Naive thymus-derived CD4-positive, alpha-beta T cell (primary cell): ENCODE data around the gene SETD2. TPM values are rescaled to one million over a fixed set of nuclear protein-coding genes. Genes with fewer than 3 reads are reported as not detected.
"Not testable (repeated sequence)": the region's sequence is repeated elsewhere in the genome, so short reads cannot be mapped to it uniquely, and the experiment has no call there.

Experiments used
- ATAC-seq: fragments of 150-1000 bp; cut with Tn5 transposase; 2 replicates; pipeline ENCODE4 v1.10.0; 2021; ENCODE audit warnings: mild to moderate bottlenecking, moderate library complexity
- CTCF ChIA-PET: fragments of 350-600 bp; sonication (Branson Sonifier 250); formaldehyde crosslinking; loops from one replicate; lab custom pipeline; 2021; ENCODE audit warnings: antibody characterized with exemption; lab: Charles Lee
- POLR2A ChIA-PET: fragments of 350-600 bp; sonication (Branson Sonifier 250); formaldehyde crosslinking; loops from one replicate; lab custom pipeline; 2021; ENCODE audit warnings: antibody characterized with exemption, inconsistent platforms; lab: Charles Lee
- DNase-seq, 9 donors: peaks; one replicate each; pipeline versions ENCODE4 v3.0.0 to v3.0.0-alpha.2; 2020 to 2022; ENCODE audit warnings: mixed read lengths in 1 of 9
- H3K27ac ChIP-seq: one replicate; pipeline ENCODE4 v1.7.0; 2013; ENCODE audit warnings: mild to moderate bottlenecking, low read depth, low read length, moderate library complexity
- H3K27me3 ChIP-seq, 2 donors: one replicate each; pipeline ENCODE4 v1.7.0; 2013; ENCODE audit warnings: low read length in 2 of 2, mild to moderate bottlenecking in 2 of 2, moderate library complexity in 2 of 2; ENCODE audit not compliant: control insufficient read depth in 2 of 2, insufficient read depth in 2 of 2
- H3K36me3 ChIP-seq, 3 experiments: 1 replicate in 2 of 3; 2 replicates in 1 of 3; pipeline ENCODE4 v1.7.0; 2013; ENCODE audit warnings: low read length in 3 of 3, mild to moderate bottlenecking in 3 of 3, moderate library complexity in 1 of 3; ENCODE audit not compliant: insufficient read depth in 3 of 3, control insufficient read depth in 2 of 3
- H3K4me1 ChIP-seq, 2 donors: one replicate each; pipeline ENCODE4 v1.7.0; 2013; ENCODE audit warnings: low read length in 2 of 2, mild to moderate bottlenecking in 2 of 2, moderate library complexity in 1 of 2; ENCODE audit not compliant: control insufficient read depth in 2 of 2, insufficient read depth in 2 of 2
- H3K4me3 ChIP-seq: 2 replicates; pipeline ENCODE4 v1.7.0; 2013; ENCODE audit warnings: mild to moderate bottlenecking, low read length
- H3K9me3 ChIP-seq, 3 experiments: 1 replicate in 2 of 3; 2 replicates in 1 of 3; pipeline ENCODE4 v1.7.0; 2013; ENCODE audit warnings: low read length in 3 of 3; ENCODE audit not compliant: control insufficient read depth in 2 of 3
- H3K27ac Mint-ChIP-seq, 9 donors: one replicate each; pipeline ENCODE4 v1.8.0; 2020 to 2022; ENCODE audit warnings: mixed read lengths in 9 of 9, mild to moderate bottlenecking in 8 of 9, moderate library complexity in 5 of 9, inconsistent platforms in 2 of 9
- H3K27me3 Mint-ChIP-seq, 5 donors: one replicate each; pipeline ENCODE4 v1.8.0; 2021 to 2022; ENCODE audit warnings: mixed read lengths in 5 of 5, mild to moderate bottlenecking in 1 of 5
- H3K36me3 Mint-ChIP-seq, 5 donors: one replicate each; pipeline ENCODE4 v1.8.0; 2020 to 2022; ENCODE audit warnings: mixed read lengths in 5 of 5, mild to moderate bottlenecking in 3 of 5, inconsistent platforms in 1 of 5
- H3K4me1 Mint-ChIP-seq, 7 donors: one replicate each; pipeline ENCODE4 v1.8.0; 2020 to 2022; ENCODE audit warnings: mixed read lengths in 7 of 7, mild to moderate bottlenecking in 3 of 7, inconsistent platforms in 1 of 7
- H3K4me3 Mint-ChIP-seq, 10 donors: one replicate each; pipeline ENCODE4 v1.8.0; 2020 to 2022; ENCODE audit warnings: mild to moderate bottlenecking in 10 of 10, mixed read lengths in 10 of 10, moderate library complexity in 6 of 10, inconsistent platforms in 2 of 10
- H3K9me3 Mint-ChIP-seq, 11 donors: one replicate each; pipeline ENCODE4 v1.8.0; 2020 to 2022; ENCODE audit warnings: mixed read lengths in 11 of 11, mild to moderate bottlenecking in 4 of 11, inconsistent platforms in 1 of 11, moderate library complexity in 1 of 11
- intact Hi-C, 2 donors: fragments of 100-400 bp; cut with micrococcal nuclease; formaldehyde crosslinking; loops; one replicate each; pipeline ENCODE4 v1.15.1; 2023
- polyA plus RNA-seq, 2 donors: library from polyadenylated mRNA; unstranded; fragments of 300-500 nt; fragmentation: Illumina TruSeq; gene quantifications; one replicate each; pipeline ENCODE4 v1.2.3, GENCODE V29; 2021
- total RNA-seq, 6 experiments: library from RNA in 5 of 6; stranded (reverse) in 5 of 6; gene quantifications; 1 replicate in 5 of 6; 2 replicates in 1 of 6; pipeline ENCODE4 v1.2.3 and lab custom pipeline; 2021 to 2026

Gene SETD2
- total and polyA plus RNA-seq, 7 experiments from 2014 or later = 11.0 to 77.3 (median 70.0) TPM

- H3K36me3 ChIP-seq = peaks cover 30 to 50% (median 31%) of the 10 kb centered on the region in 3 experiments
- peak overlapping the region; percentile 84 to 97 (median 91) for H3K27ac Mint-ChIP-seq
- peaks cover 10 to 60% (median 40%) of the 10 kb centered on the region in 5 donors for H3K36me3 Mint-ChIP-seq
- peak overlapping the region; percentile 39 for H3K27ac ChIP-seq
- peak overlapping the region in 5 of 10 donors; percentile 15 to 66 (median 48) for H3K4me3 Mint-ChIP-seq
- H3K4me1 ChIP-seq = peaks cover 9 to 14% of the 10 kb centered on the region in 2 donors
- H3K9me3 ChIP-seq, H3K9me3 Mint-ChIP-seq, H3K27me3 Mint-ChIP-seq, CTCF ChIA-PET, DNase-seq, H3K4me3 ChIP-seq, H3K27me3 ChIP-seq, ATAC-seq: not testable (repeated sequence)
- intact Hi-C loops = loop anchor here in 1 of 2 donors (5.0 kb wide), 1 partner anchor 35 kb away; no protein-coding TSS in a partner anchor
- H3K4me1 Mint-ChIP-seq = peaks cover 7 to 37% (median 24%) of the 10 kb centered on the region in 7 donors
- POLR2A ChIA-PET = interaction anchor here (0.8 kb wide), 1 partner anchor 23 kb away, joined by 3 read pairs; no protein-coding TSS in a partner anchor
Observed at GRCh38 chr3:47037302-47037701, 126.6 kb downstream of the SETD2 start.

DNA sequence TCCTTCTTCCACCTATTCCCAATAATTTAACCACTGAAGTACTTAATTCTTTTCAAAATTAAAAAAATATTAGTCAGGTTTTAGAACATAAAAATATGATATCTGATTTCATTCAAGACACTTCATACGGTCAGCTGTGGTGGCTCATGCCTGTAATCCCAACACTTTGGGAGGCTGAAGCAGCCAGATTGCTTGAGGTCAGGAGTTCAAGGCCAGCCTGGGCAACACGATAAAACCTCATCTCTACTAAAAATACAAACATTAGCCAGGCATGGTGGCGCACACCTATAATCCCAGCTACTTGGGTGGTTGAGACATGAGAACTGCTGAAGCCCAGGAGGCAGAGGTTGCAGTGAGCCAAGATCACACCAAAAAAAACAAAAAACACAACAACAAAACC, 127.8 kb downstream of the SETD2 start:
- peaks cover 24 to 39% (median 29%) of the 10 kb centered on the region in 3 experiments for H3K36me3 ChIP-seq
- H3K27me3 ChIP-seq = no peaks in the 10 kb centered on the region
- CTCF ChIA-PET = interaction anchor here (0.9 kb wide), 1 partner anchor 11 kb away, joined by 3 read pairs; no protein-coding TSS in a partner anchor
- H3K4me1 ChIP-seq = peaks cover 9 to 14% of the 10 kb centered on the region in 2 donors
- Mint-ChIP-seq H3K27ac (peak overlapping the region in 8 of 9 donors; percentile 8 to 85 (median 60)), H3K4me3 (no peak overlapping the region), H3K4me1 (peaks cover 13 to 47% (median 32%) of the 10 kb centered on the region in 7 donors), H3K36me3 (peaks cover 10 to 56% (median 33%) of the 10 kb centered on the region in 5 donors), H3K27me3 (no peaks in the 10 kb centered on the region), H3K9me3 (peaks cover 0 to 4% (median 0%) of the 10 kb centered on the region in 11 donors)
- POLR2A ChIA-PET = no interaction called here
- ATAC-seq (no peak), DNase-seq (no peak)
- intact Hi-C loops = loop anchor here in 1 of 2 donors (5.0 kb wide), 1 partner anchor 36 kb away; no protein-coding TSS in a partner anchor
- H3K9me3 ChIP-seq = no peaks in the 10 kb centered on the region
- H3K4me3 ChIP-seq = no peak overlapping the region
- peak overlapping the region; percentile 19 for H3K27ac ChIP-seq

- no peak overlapping the region for H3K4me3 ChIP-seq
- CTCF ChIA-PET = interaction anchor here (0.9 kb wide), 1 partner anchor 11 kb away, joined by 3 read pairs; no protein-coding TSS in a partner anchor
Observed at GRCh38 chr3:47035645-47036044, 128.3 kb downstream of the SETD2 start.

GRCh38 chr3:47034868-47035489, 128.9 kb downstream of the SETD2 start:
- ChIA-PET POLR2A (no interaction called here), CTCF (interaction anchor here (0.9 kb wide), 1 partner anchor 12 kb away, joined by 3 read pairs; no protein-coding TSS in a partner anchor)
- H3K27me3 ChIP-seq = no peaks in the 10 kb centered on the region
- H3K4me1 ChIP-seq = peaks cover 9 to 14% of the 10 kb centered on the region in 2 donors
- no peak overlapping the region for H3K27ac ChIP-seq
- intact Hi-C loops = loop anchor here (5.0 kb wide), 2 partner anchors 37 to 1267 kb away; partner anchors contain the start of gene NME6 (in 1 of the 2)
- peak overlapping the region; percentile 13 to 87 (median 73) for H3K27ac Mint-ChIP-seq
- no peaks in the 10 kb centered on the region for H3K27me3 Mint-ChIP-seq
- H3K36me3 ChIP-seq = peaks cover 17 to 28% (median 18%) of the 10 kb centered on the region in 3 experiments
- peaks cover 16 to 54% (median 39%) of the 10 kb centered on the region in 7 donors for H3K4me1 Mint-ChIP-seq
- no peak for DNase-seq
- H3K4me3 Mint-ChIP-seq = no peak overlapping the region
- no peaks in the 10 kb centered on the region for H3K9me3 ChIP-seq
- H3K4me3 ChIP-seq = no peak overlapping the region
- peaks cover 0 to 4% (median 0%) of the 10 kb centered on the region in 11 donors for H3K9me3 Mint-ChIP-seq
- H3K36me3 Mint-ChIP-seq = peaks cover 10 to 46% (median 27%) of the 10 kb centered on the region in 5 donors
- no peak for ATAC-seq

More at GRCh38 chr3:47035645-47036044, 128.3 kb downstream of the SETD2 start:
- no peaks in the 10 kb centered on the region for H3K27me3 ChIP-seq
- Mint-ChIP-seq H3K36me3 (peaks cover 10 to 53% (median 31%) of the 10 kb centered on the region in 5 donors), H3K27me3 (no peaks in the 10 kb centered on the region), H3K4me3 (no peak overlapping the region), H3K9me3 (peaks cover 0 to 4% (median 0%) of the 10 kb centered on the region in 11 donors), H3K4me1 (peaks cover 15 to 52% (median 36%) of the 10 kb centered on the region in 7 donors), H3K27ac (peak overlapping the region in 7 of 9 donors; percentile 40 to 87 (median 73))
- H3K36me3 ChIP-seq = peaks cover 19 to 34% (median 24%) of the 10 kb centered on the region in 3 experiments
- no peaks in the 10 kb centered on the region for H3K9me3 ChIP-seq
- peaks cover 9 to 14% of the 10 kb centered on the region in 2 donors for H3K4me1 ChIP-seq
- ATAC-seq (no peak), DNase-seq (no peak)
- intact Hi-C loops = loop anchor here in 1 of 2 donors (5.0 kb wide), 1 partner anchor 37 kb away; no protein-coding TSS in a partner anchor
- H3K27ac ChIP-seq = peak overlapping the region; percentile 19
- POLR2A ChIA-PET = no interaction called here

DNA sequence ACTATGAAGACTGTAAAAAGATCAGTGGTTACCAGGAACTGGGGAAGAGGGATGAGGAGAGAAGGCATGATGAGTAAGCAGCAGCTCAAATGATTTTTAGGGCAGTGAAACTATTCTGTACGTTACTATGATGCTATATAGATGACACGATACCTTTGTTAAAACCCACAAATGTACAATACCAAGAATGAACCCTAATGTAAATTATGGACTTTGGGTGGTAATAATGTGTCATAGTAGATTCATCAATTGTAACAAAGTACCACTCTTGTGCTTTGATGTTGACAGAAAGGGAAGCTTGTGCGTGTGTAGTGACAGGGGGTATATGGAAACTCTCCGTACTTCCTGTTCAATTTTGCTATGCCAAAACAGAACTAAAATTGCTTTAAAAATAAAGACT, 132.9 kb downstream of the SETD2 start:
- Mint-ChIP-seq H3K36me3 (peaks cover 8 to 29% (median 16%) of the 10 kb centered on the region in 5 donors), H3K4me3 (peak overlapping the region in 9 of 10 donors; percentile 3 to 79 (median 41)), H3K27ac (peak overlapping the region; percentile 47 to 97 (median 87)), H3K4me1 (peaks cover 11 to 40% (median 30%) of the 10 kb centered on the region in 7 donors)
- POLR2A ChIA-PET, H3K4me3 ChIP-seq, H3K27me3 ChIP-seq, H3K9me3 ChIP-seq, H3K9me3 Mint-ChIP-seq, H3K4me1 ChIP-seq, H3K27me3 Mint-ChIP-seq: not testable (repeated sequence)
- Histone ChIP-seq H3K36me3 (peaks cover 9 to 21% (median 12%) of the 10 kb centered on the region in 3 experiments), H3K27ac (peak overlapping the region; percentile 53)
- intact Hi-C loops = loop anchor here in 1 of 2 donors (5.0 kb wide), 1 partner anchor 1271 kb away; the partner anchor contains the start of gene NME6
- peak in 7 of 9 donors; percentile 29 to 65 (median 55) for DNase-seq
- CTCF ChIA-PET = interaction anchor here (0.9 kb wide), 1 partner anchor 10 kb away, joined by 3 read pairs; no protein-coding TSS in a partner anchor
- peak; percentile 87 for ATAC-seq

- Histone ChIP-seq H3K4me1 (no peaks in the 10 kb centered on the region), H3K27me3 (no peaks in the 10 kb centered on the region), H3K4me3 (no peak overlapping the region), H3K27ac (no peak overlapping the region), H3K36me3 (peaks cover 0 to 5% (median 0%) of the 10 kb centered on the region in 3 experiments), H3K9me3 (no peaks in the 10 kb centered on the region)
- CTCF ChIA-PET = interaction anchor here (1.0 to 1.1 kb wide), 2 partner anchors 41 to 295 kb away, joined by 3 read pairs; no protein-coding TSS in a partner anchor
- peak overlapping the region in 6 of 9 donors; percentile 10 to 74 (median 42) for H3K27ac Mint-ChIP-seq
- POLR2A ChIA-PET = interaction anchor here (1.0 to 1.1 kb wide), 2 partner anchors 18 to 21 kb away, joined by 3 to 4 read pairs; no protein-coding TSS in a partner anchor
- H3K4me3 Mint-ChIP-seq = no peak overlapping the region
- no peak for DNase-seq
- H3K36me3 Mint-ChIP-seq = peaks cover 5 to 17% (median 10%) of the 10 kb centered on the region in 5 donors
- peaks cover 18 to 49% (median 35%) of the 10 kb centered on the region in 7 donors for H3K4me1 Mint-ChIP-seq
- H3K27me3 Mint-ChIP-seq = no peaks in the 10 kb centered on the region
- ATAC-seq = no peak
- H3K9me3 Mint-ChIP-seq = no peaks in the 10 kb centered on the region
- intact Hi-C loops = no loop called here
Observed at GRCh38 chr3:47028667-47029066, 135.2 kb downstream of the SETD2 start.
